SU-DHL-6 (cell line): ENCODE data around the gene ZBTB16.

Experiments
- H2AFZ ChIP-seq: fragments of 200-600 bp; sonication (generic); 2 replicates; pipeline ENCODE4 v1.6.1; 2014; ENCODE audit warnings: low read depth, mild to moderate bottlenecking, moderate library complexity, mixed read lengths, antibody characterized with exemption, low read length; ENCODE audit not compliant: severe bottlenecking
- H3F3A ChIP-seq: fragments of 200-600 bp; shearing (Covaris generic); 2 replicates; pipeline ENCODE4 v1.6.0; 2016; ENCODE audit warnings: antibody characterized with exemption, mild to moderate bottlenecking; ENCODE audit not compliant: insufficient read depth
- H3K27ac ChIP-seq: fragments of 200-600 bp; sonication (generic); 2 replicates; pipeline ENCODE4 v1.5.1; 2016; ENCODE audit warnings: low read depth, mild to moderate bottlenecking, low read length, moderate library complexity, mixed read lengths
- H3K27me3 ChIP-seq: fragments of 200-600 bp; sonication (generic), shearing (Covaris generic); 2 replicates; pipeline ENCODE4 v1.6.0; 2014; ENCODE audit warnings: mild to moderate bottlenecking, low read length
- H3K36me3 ChIP-seq: fragments of 200-600 bp; sonication (generic); 2 replicates; pipeline ENCODE4 v1.6.1; 2014; ENCODE audit warnings: mild to moderate bottlenecking, low read length, mixed read lengths
- H3K4me2 ChIP-seq: fragments of 300-600, 200-600 bp; shearing (Covaris generic), sonication (generic); 2 replicates; pipeline ENCODE4 v1.6.0; 2014; ENCODE audit warnings: low read length, low read depth, mild to moderate bottlenecking; ENCODE audit not compliant: poor library complexity, severe bottlenecking
- H3K4me3 ChIP-seq: fragments of 200-600 bp; sonication (generic); 2 replicates; pipeline ENCODE4 v1.5.1; 2014; ENCODE audit warnings: antibody characterized with exemption, low read length, mild to moderate bottlenecking, mixed read lengths; ENCODE audit not compliant: insufficient read depth, poor library complexity, severe bottlenecking
- H3K79me2 ChIP-seq: fragments of 200-600 bp; sonication (generic); 2 replicates; pipeline ENCODE4 v1.6.1; 2014; ENCODE audit warnings: mild to moderate bottlenecking, low read length, moderate library complexity; ENCODE audit not compliant: insufficient read depth
- H3K9ac ChIP-seq: fragments of 200-600 bp; sonication (generic); 2 replicates; pipeline ENCODE4 v1.7.0; 2014; ENCODE audit warnings: mild to moderate bottlenecking, low read length
- H3K9me2 ChIP-seq: fragments of 200-600 bp; sonication (generic); replicated peaks from 2 replicates; pipeline ENCODE4 v1.6.1; 2014; ENCODE audit warnings: low read length; ENCODE audit not compliant: insufficient read depth
- H3K9me3 ChIP-seq: fragments of 200-600 bp; sonication (generic); 2 replicates; pipeline ENCODE4 v1.6.1; 2014; ENCODE audit warnings: low read length, mixed read lengths; ENCODE audit not compliant: insufficient read depth
- H4K20me1 ChIP-seq: fragments of 200-600 bp; sonication (generic); 2 replicates; pipeline ENCODE4 v1.6.1; 2014; ENCODE audit warnings: low read depth, mild to moderate bottlenecking, antibody characterized with exemption, low read length, moderate library complexity, mixed read lengths
- EZH2phosphoT487 ChIP-seq: fragments of 200-600 bp; sonication (generic), shearing (Covaris generic); conservative IDR thresholded peaks from 2 replicates; pipeline ENCODE4 v1.6.1; 2018; ENCODE audit warnings: mild to moderate bottlenecking, antibody characterized with exemption, low read length, moderate library complexity, mixed read lengths
- TF ChIP-seq, protein P1 (sequence below): fragments of 200-600 bp; sonication (generic); IDR thresholded peaks from one replicate; pipeline ENCODE4 v1.5.1; 2017; ENCODE audit warnings: antibody characterized with exemption, mild to moderate bottlenecking, low read length, moderate library complexity; ENCODE audit not compliant: insufficient read depth, poor library complexity, severe bottlenecking

ZBTB16 gene

DNA sequence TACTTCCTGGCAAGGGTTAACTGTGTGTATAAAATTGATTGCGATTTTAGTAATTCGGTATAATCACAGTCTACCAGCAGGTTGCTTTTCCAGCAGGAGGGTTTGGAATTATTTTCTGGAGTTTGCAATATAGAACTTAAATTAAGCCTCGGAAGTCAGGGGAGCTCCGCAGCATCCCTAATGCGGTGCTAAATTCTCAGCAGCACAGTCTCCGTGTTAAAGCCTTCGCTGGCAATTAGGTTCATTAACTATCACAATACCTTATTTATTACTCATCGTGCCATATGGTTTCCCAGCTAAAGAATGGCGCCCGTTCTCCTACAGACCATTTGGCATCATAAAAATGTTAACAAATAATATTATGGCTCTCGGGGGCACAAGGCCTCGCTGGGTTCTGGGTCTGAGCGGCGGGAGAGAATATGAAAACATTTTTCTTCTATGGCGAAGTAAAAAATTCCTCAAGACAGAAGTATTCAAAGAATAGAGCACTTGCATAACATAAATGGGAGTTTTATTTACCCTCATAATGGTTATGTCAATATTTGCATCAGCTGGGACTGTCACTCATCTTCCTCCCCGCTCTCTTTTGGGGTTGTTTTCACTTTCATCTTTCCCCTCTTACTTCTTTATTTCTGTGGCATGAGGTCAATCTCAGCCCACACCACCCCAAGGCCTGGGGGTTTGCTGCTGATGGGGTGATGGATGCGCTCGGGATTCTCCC lies 28.1 kb upstream of the ZBTB16 start:
- Histone ChIP-seq H3K27ac (no peak overlapping the region), H3F3A (no peaks in the 10 kb centered on the region), H3K4me2 (no peak overlapping the region), H4K20me1 (no peaks in the 10 kb centered on the region), H3K9ac (no peak overlapping the region), H3K36me3 (no peaks in the 10 kb centered on the region), H3K27me3 (no peaks in the 10 kb centered on the region), H3K9me3 (no peaks in the 10 kb centered on the region), H3K9me2 (no peaks in the 10 kb centered on the region), H3K79me2 (no peaks in the 10 kb centered on the region), H2AFZ (no peak overlapping the region), H3K4me3 (no peak overlapping the region)
- TF ChIP-seq, protein P1, sequence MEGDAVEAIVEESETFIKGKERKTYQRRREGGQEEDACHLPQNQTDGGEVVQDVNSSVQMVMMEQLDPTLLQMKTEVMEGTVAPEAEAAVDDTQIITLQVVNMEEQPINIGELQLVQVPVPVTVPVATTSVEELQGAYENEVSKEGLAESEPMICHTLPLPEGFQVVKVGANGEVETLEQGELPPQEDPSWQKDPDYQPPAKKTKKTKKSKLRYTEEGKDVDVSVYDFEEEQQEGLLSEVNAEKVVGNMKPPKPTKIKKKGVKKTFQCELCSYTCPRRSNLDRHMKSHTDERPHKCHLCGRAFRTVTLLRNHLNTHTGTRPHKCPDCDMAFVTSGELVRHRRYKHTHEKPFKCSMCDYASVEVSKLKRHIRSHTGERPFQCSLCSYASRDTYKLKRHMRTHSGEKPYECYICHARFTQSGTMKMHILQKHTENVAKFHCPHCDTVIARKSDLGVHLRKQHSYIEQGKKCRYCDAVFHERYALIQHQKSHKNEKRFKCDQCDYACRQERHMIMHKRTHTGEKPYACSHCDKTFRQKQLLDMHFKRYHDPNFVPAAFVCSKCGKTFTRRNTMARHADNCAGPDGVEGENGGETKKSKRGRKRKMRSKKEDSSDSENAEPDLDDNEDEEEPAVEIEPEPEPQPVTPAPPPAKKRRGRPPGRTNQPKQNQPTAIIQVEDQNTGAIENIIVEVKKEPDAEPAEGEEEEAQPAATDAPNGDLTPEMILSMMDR: no peak
- TF ChIP-seq EZH2phosphoT487: no peak

DNA sequence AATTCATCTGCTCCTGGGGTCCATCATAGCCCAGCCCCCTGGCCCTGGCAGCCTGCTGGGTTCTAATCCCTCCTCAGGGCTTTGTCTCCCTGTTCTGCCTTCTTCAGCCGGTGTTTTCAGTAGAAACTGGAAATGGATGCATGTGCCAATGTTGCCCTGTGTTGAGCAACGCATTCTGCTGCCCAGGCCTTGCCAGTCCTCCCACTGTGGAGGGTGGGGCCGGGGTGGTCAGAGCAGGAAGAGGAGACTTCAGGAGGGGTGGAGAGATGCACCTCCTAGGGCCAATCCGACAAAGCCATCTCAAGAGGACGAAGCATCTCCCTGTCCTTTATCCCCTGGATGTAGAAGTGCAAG lies 27.6 kb upstream of the ZBTB16 start:
- H2AFZ ChIP-seq: no peak overlapping the region
- no peaks in the 10 kb centered on the region for H3K36me3 ChIP-seq
- no peaks in the 10 kb centered on the region for H4K20me1 ChIP-seq
- no peaks in the 10 kb centered on the region for H3K9me3 ChIP-seq
- no peaks in the 10 kb centered on the region for H3F3A ChIP-seq
- no peaks in the 10 kb centered on the region for H3K9me2 ChIP-seq
- H3K27me3 ChIP-seq: no peaks in the 10 kb centered on the region
- no peak overlapping the region for H3K9ac ChIP-seq
- H3K4me3 ChIP-seq: no peak overlapping the region
- no peak overlapping the region for H3K4me2 ChIP-seq
- no peak overlapping the region for H3K27ac ChIP-seq
- no peaks in the 10 kb centered on the region for H3K79me2 ChIP-seq
- TF ChIP-seq, protein P1: no peak
- TF ChIP-seq EZH2phosphoT487: no peak

DNA sequence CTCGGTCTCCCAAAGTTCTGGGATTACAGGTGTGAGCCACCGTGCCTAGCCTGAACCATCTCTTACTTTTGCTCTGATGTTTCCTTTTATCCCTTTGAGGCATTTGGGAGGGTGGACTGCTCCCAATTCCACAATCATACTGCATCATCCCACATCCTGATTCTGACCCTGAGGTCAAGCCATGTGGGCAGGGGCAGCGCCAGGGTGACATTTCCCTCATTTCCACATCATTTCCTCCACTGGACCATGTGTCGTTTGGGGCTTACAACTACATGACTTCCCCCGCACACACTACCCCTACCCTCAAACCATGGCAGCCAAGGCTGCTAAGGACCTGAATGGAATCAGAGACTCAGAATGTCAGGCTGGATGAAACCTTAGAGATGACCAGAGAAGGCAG lies 26.4 kb upstream of the ZBTB16 start:
- Histone ChIP-seq H3K4me3 (no peak overlapping the region), H4K20me1 (no peaks in the 10 kb centered on the region), H3K79me2 (no peaks in the 10 kb centered on the region), H3K9me2 (no peaks in the 10 kb centered on the region), H2AFZ (no peak overlapping the region), H3F3A (no peaks in the 10 kb centered on the region), H3K9ac (no peak overlapping the region), H3K9me3 (no peaks in the 10 kb centered on the region), H3K27me3 (no peaks in the 10 kb centered on the region), H3K27ac (no peak overlapping the region), H3K4me2 (no peak overlapping the region), H3K36me3 (no peaks in the 10 kb centered on the region)
- TF ChIP-seq, protein P1: no peak
- TF ChIP-seq EZH2phosphoT487: no peak
